NCI-H187 (cell line): ENCODE results near the gene TMEM156.
"Not testable (repeated sequence)": the region's sequence is repeated elsewhere in the genome, so short reads cannot be mapped to it uniquely, and the experiment has no call there.

Source experiments
- DNase-seq, 2 experiments: peaks; one replicate each; lab custom pipeline; 2025; lab: John Stamatoyannopoulos, UW

TMEM156 gene

DNA sequence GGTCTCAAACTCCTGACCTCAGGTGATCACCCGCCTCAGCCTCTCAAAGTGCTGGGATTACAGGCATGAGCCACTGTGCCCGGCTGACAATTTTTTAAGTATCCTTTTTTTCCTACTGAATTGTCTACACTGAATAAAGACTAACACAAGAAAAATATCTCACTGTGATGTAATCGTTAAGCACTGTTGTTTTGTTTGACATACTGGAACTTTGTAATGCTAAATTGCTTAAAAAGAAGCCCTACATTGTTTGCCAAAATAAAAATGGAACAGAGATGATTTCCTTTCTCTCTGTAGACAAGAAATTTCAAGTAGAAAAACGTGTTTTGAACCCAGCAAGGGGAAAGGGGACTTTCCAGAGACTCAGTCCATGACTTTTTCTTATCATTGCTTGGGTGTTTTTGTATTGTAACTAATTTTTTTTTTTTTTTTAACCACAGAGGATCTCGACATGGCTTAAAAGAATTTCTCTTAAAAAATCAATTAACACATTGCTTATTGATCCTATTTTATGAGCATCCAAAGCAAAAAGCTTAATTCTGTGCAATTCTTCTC is 74.9 kb downstream of the TMEM156 start:
- no peak for DNase-seq

DNA sequence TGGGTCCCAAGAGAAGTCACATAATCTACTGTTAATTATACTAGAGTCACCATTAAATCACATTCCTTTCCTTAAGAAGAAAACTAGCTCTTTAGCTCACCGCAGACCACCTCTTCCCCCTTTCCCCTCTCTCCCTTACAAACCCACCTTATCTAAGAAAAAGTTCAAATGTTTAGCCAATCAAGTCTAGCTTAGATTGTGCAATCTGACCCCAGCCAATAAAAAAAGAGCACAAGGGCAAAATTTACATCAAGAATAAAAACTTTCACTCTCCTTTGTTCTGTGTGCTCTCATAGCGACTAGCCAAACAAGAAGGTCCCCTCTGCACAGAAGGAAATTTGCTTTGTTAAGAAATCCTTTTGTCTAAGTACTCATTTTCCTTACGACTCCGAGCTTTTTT is 76.3 kb downstream of the TMEM156 start:
- no peak for DNase-seq

DNA sequence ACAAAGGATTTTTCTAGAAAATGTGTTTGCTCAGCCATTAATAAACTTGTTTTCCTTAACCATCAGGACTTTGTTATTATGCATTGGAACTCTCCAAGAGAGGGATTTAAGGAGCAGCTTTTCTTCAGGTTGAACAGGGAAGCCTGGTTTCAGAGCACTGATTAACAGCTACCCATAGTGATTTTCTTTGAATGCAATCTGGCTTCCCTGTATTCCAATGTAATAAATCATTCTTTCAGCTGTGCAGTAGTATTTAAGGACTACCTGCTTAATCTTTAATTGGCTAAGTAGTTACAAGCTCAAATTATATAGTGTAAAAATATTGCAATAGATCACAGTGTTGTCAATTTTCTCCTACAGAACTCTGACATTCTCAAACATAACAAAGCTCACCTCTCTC is 77.5 kb downstream of the TMEM156 start:
- DNase-seq: no peak

DNA sequence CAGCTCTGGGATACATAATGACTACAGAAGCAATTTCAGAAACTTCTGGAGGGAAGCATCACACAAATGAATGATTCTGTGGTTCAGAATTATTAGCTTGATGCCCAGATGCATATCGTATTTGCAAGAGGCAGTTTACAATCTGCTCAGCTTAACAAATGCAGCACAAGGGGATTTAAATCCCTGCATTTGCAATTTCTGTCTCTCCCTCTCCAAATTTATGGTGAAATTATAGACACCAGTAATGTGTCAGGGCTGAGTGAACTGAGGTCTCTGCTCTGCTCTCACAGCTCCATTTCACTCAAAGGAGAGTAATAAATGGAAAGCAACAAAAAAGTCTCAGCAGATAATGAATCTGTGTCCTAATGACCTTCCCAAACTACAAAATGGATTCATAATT is 80.2 kb downstream of the TMEM156 start:
- no peak for DNase-seq

DNA sequence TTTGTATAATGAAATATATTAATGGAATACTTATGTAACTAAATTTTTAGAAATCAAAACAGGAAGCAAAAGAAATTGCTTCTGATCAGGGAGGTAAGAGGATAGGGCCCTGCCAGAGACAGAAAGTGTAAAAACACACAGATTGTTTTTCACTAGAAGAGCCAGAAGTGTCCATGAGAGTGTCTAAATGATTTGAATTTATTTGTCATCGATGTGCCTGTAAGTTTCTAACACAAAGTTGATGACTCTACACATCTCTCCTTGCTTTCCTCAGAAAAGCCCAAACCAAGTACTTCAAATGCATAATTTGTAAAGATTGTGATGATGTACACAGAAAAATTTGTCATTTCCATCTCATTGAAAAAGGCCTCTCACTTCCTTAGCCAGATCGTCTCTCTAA is 80.6 kb downstream of the TMEM156 start:
- DNase-seq: no peak

DNA sequence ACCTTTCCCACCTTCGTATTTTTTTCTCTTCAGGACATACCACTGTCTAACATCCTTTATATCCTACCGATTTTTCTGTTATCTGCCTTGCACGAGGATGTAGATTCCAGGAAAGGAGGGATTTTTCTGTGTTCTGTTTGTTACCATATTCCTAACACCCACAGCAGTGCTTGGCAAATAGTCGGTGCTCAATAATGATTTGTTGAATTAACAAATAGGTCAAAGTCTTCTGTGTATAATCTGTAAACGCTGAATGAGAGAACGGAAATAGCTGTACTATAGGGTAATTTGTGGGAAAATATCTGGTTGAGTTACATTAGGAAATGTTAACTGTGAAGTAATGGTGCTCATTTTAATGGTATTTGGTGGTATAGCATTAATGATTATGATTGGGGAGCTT is 81.5 kb downstream of the TMEM156 start:
- no peak for DNase-seq

DNA sequence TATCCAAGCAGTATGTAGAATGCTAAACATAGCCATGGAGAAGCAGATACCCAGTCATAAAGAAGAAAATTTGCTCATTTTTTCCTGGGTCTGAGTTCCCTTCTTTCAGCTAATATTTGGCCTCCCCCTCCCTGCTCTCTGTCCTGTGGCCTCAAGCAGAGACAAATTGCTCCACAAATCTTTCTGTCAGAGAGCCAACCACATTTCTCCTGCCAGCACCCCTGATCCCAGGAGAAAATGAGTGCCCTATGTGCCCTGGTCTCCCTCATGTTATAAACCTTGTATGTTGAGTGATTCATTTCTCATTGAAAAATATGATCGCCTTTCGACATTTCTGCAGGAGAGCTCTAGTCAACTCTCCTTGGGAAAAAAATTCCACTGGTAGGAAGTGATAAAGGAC is 82.0 kb downstream of the TMEM156 start:
- DNase-seq: no peak

DNA sequence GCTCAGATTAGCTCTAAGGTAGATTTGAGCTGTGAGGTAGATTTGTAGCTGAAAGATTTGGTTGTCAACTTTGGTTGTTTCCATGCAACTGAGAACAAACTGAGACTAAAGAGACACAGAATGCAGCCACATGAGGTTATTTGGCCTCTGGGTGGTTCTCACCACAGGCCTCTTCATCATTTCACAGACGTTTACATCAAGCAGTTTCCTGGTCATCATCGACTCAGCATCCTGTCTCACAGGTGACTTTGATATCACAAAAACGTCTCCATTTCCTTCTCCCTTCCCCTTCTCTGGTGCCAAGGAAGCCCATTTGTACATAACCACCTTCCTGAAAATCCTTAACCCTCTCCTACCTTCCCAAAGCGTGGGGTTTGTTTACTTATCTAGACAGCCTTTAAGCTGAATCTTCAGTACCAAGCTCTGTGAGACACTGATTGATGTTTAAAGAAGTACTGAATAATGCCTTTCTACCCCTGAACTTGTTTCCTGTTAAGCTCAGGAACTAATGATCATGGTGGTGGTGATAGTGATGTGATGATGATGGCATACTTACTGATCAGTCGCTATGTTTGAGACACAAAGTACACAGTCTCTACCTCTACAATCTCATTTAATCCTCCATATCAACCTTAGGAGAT is 82.7 kb downstream of the TMEM156 start:
- no peak for DNase-seq

DNA sequence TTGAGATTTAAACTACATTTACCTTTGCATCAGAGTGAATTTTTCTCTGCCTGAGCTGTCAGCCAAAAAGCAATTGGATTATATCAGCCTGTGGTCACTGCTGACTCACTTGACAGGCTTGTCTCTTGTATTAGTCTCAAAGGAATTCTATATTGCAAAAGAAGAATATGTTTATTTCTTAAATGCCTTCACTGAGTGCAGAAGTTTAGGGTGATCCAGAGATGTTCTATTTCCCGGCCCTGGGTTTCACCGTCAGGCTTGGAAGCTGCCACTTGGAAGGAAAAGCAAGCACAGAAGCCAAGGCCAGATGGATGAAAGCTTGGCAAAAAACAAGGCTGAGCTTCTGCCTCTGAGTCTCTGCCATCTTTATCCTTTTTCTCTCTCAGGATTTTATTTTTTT is 83.7 kb downstream of the TMEM156 start:
- no peak for DNase-seq

DNA sequence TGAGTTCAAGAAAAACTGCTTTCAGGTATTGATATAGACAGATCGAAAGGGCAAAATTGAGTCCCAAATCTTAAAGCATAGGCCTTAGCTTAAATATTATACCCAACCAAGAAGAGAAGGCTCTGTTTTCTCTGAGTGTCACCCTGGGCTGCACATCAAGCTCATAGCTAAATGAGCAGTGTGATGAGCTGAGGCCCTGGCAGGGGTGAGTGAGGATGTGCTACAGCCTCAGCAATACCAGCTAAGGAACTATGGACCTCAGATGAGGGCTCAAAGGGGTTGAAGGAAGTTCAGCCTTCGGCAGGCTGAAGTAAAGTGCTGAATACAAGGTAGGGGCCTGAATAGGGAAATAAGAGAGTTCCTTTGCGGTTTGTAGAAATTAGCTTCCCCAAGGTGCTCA is 85.3 kb downstream of the TMEM156 start:
- DNase-seq: no peak

DNA sequence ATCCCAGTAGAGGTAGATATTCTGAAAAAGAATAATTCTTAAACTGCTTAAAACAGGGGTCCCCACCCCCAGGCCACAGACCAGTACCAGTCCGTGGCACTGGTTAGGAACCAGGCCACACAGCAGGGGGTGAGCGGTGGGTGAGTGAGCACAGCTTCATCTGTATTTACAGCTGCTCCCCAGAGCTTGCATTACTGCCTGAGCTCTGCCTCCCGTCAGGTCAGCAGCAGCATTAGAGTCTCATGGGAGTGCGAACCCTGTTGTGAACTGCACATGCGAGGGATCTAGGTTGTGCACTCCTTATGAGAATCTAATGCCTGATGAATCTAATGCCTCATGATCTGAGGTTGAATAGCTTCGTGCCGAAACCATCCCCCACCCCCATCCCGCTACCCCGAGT is 87.8 kb downstream of the TMEM156 start:
- DNase-seq: no peak

DNA sequence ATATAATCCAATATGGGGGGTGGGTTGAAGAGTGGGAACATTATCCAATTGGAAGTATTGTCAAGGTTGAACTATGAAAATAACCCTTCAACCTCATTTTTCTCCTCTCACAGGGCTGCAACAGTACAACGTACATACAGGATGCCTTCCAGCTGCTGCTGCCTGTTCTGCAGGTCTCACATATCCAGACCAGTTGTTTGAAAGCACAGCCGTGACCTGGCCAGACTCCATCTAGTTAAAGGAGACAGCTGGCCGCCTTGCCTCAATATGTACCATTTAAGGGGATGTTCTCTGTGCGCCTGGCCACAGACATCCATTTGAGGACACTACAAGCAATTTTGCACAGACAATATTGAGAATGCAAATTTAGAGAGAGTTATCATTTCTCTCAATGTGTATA is 88.9 kb downstream of the TMEM156 start:
- DNase-seq: no peak

DNA sequence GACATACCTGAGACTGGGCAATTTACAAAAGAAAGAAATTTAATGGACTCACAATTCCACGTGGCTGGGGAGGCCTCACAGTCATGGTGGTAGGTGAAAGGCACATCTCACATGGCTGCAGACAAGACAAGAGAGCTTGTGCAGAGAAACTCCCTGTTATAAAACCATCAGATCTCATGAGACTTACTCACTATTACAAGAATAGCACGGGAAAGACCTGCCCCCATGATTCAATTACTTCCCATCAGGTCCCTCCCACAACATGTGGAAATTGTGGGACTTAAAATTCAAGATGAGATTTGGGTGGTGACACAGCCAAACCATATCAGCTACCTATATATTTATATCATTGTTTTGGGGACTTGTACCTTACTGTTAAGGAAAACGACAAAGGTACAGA is 90.3 kb downstream of the TMEM156 start:
- not testable (repeated sequence) for DNase-seq

DNA sequence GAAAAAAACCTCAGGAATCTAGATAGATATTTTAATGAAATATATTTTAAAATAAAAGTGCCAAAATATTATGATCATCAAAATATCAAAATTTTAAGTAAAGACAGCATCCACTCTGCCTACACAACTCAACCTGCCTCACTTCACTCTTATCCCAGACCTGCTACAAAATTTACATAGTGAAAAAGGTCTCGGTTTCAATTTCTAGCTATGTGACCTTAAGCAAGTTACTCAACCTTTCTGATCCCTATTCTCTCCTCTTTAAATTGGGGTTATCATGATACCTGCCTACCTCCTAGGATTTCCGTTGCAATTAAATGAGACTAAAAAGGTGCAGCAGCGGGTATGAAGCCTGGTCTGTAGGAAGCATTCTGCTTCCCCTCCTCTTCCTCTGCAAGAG is 91.7 kb downstream of the TMEM156 start:
- no peak for DNase-seq

DNA sequence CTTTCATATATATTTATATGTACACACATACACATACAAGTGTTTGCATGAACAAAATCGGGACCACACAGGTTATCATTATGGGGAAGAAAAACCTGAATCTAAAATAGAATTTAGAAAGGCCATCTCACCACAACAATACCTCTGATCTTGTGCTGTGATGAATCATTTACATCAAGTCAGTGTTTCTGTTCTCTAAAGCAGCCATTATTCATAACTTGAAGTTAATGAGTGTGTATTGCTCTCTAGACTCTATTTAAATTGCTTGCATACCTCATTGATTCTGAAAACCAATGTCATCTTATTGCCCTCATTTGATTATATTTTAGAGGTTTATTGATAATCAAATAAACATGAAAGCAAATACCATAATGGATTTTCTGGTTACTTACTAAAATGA is 93.0 kb downstream of the TMEM156 start:
- no peak for DNase-seq

DNA sequence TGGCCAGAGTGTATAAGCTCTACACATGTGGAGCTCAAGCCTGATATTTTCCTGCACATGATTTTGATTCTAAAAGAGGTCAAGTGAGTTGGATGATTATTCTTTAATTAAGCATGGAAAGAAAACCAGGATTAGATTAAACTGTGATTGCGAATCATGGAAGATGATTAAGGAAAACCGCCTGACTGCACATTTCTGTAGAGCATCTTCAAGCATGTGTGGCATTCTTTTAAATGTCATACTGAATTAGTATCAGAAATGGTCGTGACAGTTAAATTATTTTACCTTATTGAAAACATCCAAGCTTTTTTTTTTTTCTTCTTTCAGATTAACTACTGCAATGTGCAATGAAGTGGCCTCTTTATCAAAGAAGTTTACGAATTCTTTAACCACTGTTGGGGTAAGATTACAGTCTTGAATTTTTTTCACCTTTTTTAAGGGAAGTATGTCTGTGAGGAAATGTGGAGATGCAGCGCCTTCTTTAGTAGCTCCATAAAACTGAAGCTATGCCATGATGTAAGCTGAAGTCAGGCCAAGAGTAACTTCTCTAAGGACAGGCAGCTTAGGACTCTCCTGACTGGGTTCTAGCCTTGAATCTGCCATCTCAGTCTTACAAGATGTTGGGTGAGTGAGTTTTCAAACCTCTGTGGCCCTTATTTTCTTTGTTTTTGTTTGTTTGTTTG is 96.7 kb downstream of the TMEM156 start:
- no peak for DNase-seq

DNA sequence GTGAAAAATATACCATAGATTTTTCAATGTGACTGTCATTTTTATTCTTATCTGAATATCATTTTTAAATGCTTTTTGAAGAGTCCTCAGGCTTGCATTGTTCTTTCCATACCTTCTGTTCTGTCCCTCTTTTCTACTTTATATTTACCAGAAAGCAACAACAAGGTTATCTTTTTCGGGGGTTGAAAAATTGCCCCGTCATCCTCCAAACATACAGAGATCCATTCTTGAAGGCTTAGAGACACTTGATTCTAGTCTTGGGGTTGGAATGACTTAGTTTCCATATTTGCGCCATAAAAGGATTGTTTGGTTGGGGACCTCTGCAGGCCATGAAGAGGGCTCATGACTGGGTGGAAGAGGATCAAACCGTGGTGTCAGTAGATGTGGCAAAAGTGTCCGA is 101.1 kb downstream of the TMEM156 start:
- DNase-seq: no peak

DNA sequence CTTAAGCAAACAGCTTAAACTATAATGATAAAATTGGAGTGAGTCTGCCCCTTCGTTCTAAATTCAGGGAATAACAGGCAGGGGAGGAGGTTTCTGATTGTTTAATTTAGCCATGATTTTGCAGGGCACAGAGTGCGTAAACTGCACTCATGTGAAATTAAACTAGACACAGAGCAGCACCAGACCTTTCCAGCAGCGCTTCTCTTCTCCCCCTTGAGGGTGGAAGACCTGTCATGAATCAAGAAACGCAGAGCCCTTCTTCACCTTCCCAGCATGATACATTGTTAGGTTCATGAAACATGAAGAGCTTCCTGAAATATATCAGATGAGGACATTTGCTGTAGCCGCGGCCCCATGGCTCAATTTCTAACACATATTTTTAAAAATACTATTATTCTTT is 101.5 kb downstream of the TMEM156 start:
- no peak for DNase-seq

DNA sequence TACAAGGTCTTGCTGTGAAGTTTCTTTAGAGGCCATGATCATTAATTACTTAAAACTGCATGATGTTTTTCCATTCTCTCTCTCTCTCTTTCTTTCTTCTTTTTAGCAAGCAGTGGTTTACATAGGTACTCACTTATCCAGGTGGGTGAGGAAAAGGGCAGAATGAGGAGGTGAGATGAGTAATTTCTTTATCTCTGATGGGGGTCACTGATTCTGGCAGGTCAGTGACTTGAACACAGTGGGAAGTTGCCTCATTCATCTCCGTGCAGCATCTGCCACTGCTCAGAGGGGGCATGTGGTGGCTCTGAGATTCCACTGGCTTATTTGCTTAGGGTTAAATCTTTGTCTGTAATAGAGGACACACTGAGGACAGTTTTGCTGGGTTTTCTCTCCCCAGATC is 102.0 kb downstream of the TMEM156 start:
- DNase-seq: no peak

DNA sequence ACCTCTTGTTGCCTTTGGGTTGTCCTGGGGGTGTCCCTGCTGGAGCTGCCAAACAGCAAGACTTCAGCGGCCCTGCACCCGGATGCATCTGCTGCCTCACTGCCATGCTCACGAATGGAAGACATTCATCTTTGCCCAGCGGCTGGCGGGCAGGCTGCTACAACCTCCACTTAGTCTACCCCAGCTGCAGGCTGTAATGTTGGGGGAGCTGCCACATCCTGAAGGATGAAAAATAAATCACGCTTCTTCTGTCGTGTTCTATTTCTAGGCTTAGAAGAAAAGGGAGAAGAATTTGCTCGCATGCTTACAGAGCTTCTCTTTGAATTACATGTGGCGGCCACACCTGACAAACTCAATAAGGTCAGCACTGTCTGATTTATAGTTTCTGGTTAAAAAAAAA is 103.2 kb downstream of the TMEM156 start:
- no peak for DNase-seq

DNA sequence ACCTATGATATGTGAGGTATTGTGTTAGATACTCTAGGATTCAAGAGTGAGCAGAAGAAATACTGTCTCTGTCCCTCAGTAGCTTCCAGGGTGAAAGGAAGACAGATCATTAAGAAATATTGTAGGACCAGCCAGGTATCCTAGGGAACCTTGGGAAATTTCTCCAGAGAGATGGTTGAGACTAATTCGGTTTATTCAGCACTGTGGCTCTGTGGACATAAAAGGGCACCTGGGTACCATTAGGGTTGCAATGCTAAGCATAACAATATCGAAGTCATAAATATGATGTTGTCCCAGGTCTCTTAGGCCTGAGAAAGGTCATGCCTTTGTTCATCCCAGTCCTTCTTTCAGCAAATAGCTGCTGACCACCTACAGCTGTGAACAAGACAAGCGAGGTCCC is 103.6 kb downstream of the TMEM156 start:
- DNase-seq: no peak

DNA sequence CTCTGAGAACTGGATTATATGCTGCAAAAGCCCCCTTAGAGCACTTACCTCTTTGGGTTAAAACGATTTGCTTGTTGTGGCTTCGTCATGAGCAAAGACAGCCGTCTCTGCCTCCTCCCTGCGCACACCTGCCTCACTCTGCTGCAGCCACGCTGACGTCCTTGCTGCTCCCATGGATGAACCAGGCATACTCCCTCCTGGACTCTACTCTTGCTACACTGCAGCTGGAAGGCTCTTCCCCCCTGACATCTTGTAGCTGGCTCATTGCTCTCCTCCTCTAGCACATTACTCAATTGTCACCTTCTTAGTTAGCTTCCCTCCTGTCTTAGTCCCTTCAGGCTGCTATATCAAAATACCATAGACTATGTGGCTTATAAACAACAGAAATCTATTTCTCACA is 105.3 kb downstream of the TMEM156 start:
- DNase-seq: no peak

DNA sequence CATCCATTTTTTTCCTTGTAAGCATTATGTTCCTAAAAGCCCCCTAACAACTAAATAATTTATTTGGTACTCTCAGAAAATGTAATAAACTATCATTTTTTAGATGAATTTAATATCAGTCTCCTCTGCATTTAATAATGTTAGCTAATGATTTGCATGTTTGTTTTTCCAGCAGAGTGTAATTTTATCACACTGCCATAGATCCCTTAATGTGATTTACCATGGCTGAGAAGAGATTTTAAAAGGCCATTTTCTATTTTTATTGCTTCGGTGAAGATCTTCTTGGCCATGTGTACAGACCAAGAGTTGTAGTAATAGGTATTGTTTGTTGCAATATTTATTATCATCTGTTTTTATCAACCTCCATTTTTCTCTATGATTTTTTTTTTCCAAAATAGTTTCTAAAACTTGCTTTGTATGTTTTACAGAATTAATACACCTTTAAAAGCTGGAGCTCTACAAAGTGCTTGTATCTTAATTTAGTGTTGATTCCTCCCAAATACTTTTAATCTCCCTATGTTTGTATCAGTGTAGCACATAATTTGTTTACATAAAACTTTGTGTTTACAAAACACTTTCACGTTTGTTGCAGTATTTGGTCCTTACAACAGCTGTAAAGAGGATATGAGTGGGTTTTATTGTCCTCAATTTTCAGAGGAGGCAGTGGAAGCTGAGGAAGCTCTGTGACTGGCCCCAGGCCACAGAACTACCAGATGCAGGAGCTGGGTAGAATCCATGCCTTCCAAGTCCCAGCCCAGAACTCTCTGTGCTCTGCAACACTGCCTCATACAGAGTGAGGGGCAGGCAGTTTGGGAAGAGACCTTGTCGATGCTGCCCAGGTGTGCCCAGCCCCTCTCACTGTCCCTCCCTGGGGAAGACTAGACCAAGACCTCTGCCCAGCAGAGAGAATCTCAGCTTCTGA is 106.5 kb downstream of the TMEM156 start:
- no peak for DNase-seq
